IPS DF 6.9 (cell line): ENCODE data around the gene CSNK1G2.

ENCODE experiments used
- DNase-seq: peaks from one replicate; pipeline ENCODE4 v3.0.0-alpha.2; 2013; ENCODE audit warnings: low read depth, low spot score
- H3K27ac ChIP-seq: one replicate; pipeline ENCODE4 v1.5.1; 2013; ENCODE audit warnings: low read length, control low read depth
- H3K27me3 ChIP-seq: 2 replicates; pipeline ENCODE4 v1.6.1; 2013; ENCODE audit warnings: mild to moderate bottlenecking, low read length; ENCODE audit not compliant: control insufficient read depth, insufficient read depth
- H3K36me3 ChIP-seq: 2 replicates; pipeline ENCODE4 v1.6.1; 2013; ENCODE audit warnings: low read length; ENCODE audit not compliant: control insufficient read depth, insufficient read depth
- H3K4me1 ChIP-seq: 2 replicates; pipeline ENCODE4 v1.6.1; 2013; ENCODE audit warnings: low read length; ENCODE audit not compliant: control insufficient read depth, insufficient read depth
- H3K4me3 ChIP-seq: 2 replicates; pipeline ENCODE4 v1.5.1; 2013; ENCODE audit warnings: mild to moderate bottlenecking, low read length
- H3K9me3 ChIP-seq: 2 replicates; pipeline ENCODE4 v1.6.1; 2013; ENCODE audit warnings: low read length, inconsistent platforms; ENCODE audit not compliant: control insufficient read depth, insufficient read depth
- WGBS: extraction: QIAGEN DNeasy Blood & Tissue Kit; methylation state at CpG from one replicate; pipeline ENCODE4 v1.1.7; 2013; ENCODE audit warnings: mixed read lengths, missing lambda C conversion rate; ENCODE audit not compliant: insufficient read length, insufficient coverage; 5-methylcytosine and 5-hydroxymethylcytosine counted together

Gene CSNK1G2

GRCh38 chr19:1979017-1979416 is 38.0 kb downstream of the CSNK1G2 start:
- no peaks in the 10 kb centered on the region; the same call in 1 of the 2 replicates for H3K4me1 ChIP-seq
- no peaks in the 10 kb centered on the region for H3K9me3 ChIP-seq
- H3K27ac ChIP-seq, result no peak overlapping the region
- no peak for DNase-seq
- no CpG with 5 or more reads among the region's 43 CpGs for WGBS
- H3K27me3 ChIP-seq, result no peaks in the 10 kb centered on the region
- H3K36me3 ChIP-seq, result peaks cover 36% of the 10 kb centered on the region
- H3K4me3 ChIP-seq, result no peak overlapping the region

- Histone ChIP-seq H3K27me3 (no peaks in the 10 kb centered on the region), H3K27ac (no peak overlapping the region), H3K9me3 (no peaks in the 10 kb centered on the region), H3K4me1 (no peaks in the 10 kb centered on the region; the same call in 1 of the 2 replicates), H3K4me3 (no peak overlapping the region), H3K36me3 (peaks cover 33% of the 10 kb centered on the region)
- DNase-seq, result no peak
- no CpG with 5 or more reads among the region's 28 CpGs for WGBS
These were observed 38.7 kb downstream of the CSNK1G2 start for GRCh38 chr19:1979642-1980041.

GRCh38 chr19:1980091-1980808 is 39.3 kb downstream of the CSNK1G2 start:
- DNase-seq, result no peak

GRCh38 chr19:1980809-1981181 is 39.8 kb downstream of the CSNK1G2 start:
- Histone ChIP-seq H3K27ac (no peak overlapping the region), H3K9me3 (no peaks in the 10 kb centered on the region), H3K4me1 (no peaks in the 10 kb centered on the region; the same call in 1 of the 2 replicates), H3K4me3 (no peak overlapping the region; the same call in 1 of the 2 replicates), H3K36me3 (peaks cover 38% of the 10 kb centered on the region), H3K27me3 (no peaks in the 10 kb centered on the region)
- no peak for DNase-seq
- WGBS, result no CpG with 5 or more reads among the region's 31 CpGs

More at GRCh38 chr19:1980091-1980808, 39.3 kb downstream of the CSNK1G2 start:
- H3K4me3 ChIP-seq, result no peak overlapping the region; the same call in 1 of the 2 replicates
- no peaks in the 10 kb centered on the region for H3K27me3 ChIP-seq
- H3K27ac ChIP-seq, result no peak overlapping the region
- peaks cover 34% of the 10 kb centered on the region for H3K36me3 ChIP-seq
- no peaks in the 10 kb centered on the region for H3K9me3 ChIP-seq
- H3K4me1 ChIP-seq, result no peaks in the 10 kb centered on the region; the same call in 1 of the 2 replicates
- WGBS, result no CpG with 5 or more reads among the region's 35 CpGs

GRCh38 chr19:1981253-1981652 is 40.3 kb downstream of the CSNK1G2 start:
- Histone ChIP-seq H3K27me3 (no peaks in the 10 kb centered on the region), H3K4me1 (no peaks in the 10 kb centered on the region; the same call in 1 of the 2 replicates), H3K9me3 (no peaks in the 10 kb centered on the region), H3K4me3 (no peak overlapping the region), H3K27ac (no peak overlapping the region), H3K36me3 (peaks cover 41% of the 10 kb centered on the region)
- no peak for DNase-seq
- no CpG with 5 or more reads among the region's 20 CpGs for WGBS

- WGBS, result no CpG with 5 or more reads among the region's 10 CpGs
- H3K27ac ChIP-seq, result no peak overlapping the region
- no peak for DNase-seq
- no peaks in the 10 kb centered on the region for H3K9me3 ChIP-seq
- H3K4me1 ChIP-seq, result no peaks in the 10 kb centered on the region; the same call in 1 of the 2 replicates
- peaks cover 53% of the 10 kb centered on the region for H3K36me3 ChIP-seq
- H3K27me3 ChIP-seq, result no peaks in the 10 kb centered on the region
- H3K4me3 ChIP-seq, result no peak overlapping the region
These were observed 43.4 kb downstream of the CSNK1G2 start for GRCh38 chr19:1984357-1984756.

GRCh38 chr19:1985588-1986356 is 44.8 kb downstream of the CSNK1G2 start:
- no peaks in the 10 kb centered on the region; the same call in 1 of the 2 replicates for H3K4me1 ChIP-seq
- H3K27ac ChIP-seq, result no peak overlapping the region
- H3K27me3 ChIP-seq, result no peaks in the 10 kb centered on the region
- WGBS, result no CpG with 5 or more reads among the region's 44 CpGs
- no peak overlapping the region for H3K4me3 ChIP-seq
- H3K36me3 ChIP-seq, result peaks cover 55% of the 10 kb centered on the region
- DNase-seq, result no peak
- no peaks in the 10 kb centered on the region for H3K9me3 ChIP-seq

- peaks cover 54% of the 10 kb centered on the region for H3K36me3 ChIP-seq
- no peak for DNase-seq
- no peak overlapping the region for H3K27ac ChIP-seq
These were observed 45.6 kb downstream of the CSNK1G2 start for GRCh38 chr19:1986357-1987162.

GRCh38 chr19:1987197-1988187 is 46.5 kb downstream of the CSNK1G2 start:
- H3K4me1 ChIP-seq, result no peaks in the 10 kb centered on the region; the same call in 1 of the 2 replicates
- WGBS, result no CpG with 5 or more reads among the region's 42 CpGs
- no peaks in the 10 kb centered on the region for H3K27me3 ChIP-seq
- no peak overlapping the region for H3K4me3 ChIP-seq
- H3K9me3 ChIP-seq, result no peaks in the 10 kb centered on the region
- H3K36me3 ChIP-seq, result peaks cover 53% of the 10 kb centered on the region
- DNase-seq, result no peak
- H3K27ac ChIP-seq, result no peak overlapping the region

More at GRCh38 chr19:1986357-1987162, 45.6 kb downstream of the CSNK1G2 start:
- Histone ChIP-seq H3K9me3 (no peaks in the 10 kb centered on the region), H3K27me3 (no peaks in the 10 kb centered on the region), H3K4me1 (no peaks in the 10 kb centered on the region; the same call in 1 of the 2 replicates), H3K4me3 (no peak overlapping the region)
- WGBS, result no CpG with 5 or more reads among the region's 42 CpGs
